Measurements from ENCODE around the gene RBM17. TPM values are rescaled to one million over a fixed set of nuclear protein-coding genes. Genes with fewer than 3 reads are reported as not detected.

The RBM17 gene
- total RNA-seq, 1 experiment from 2014 or later: 124 TPM

GRCh38 chr10:6140965-6141295 is 52.1 kb downstream of the RBM17 start:
- TF ChIP-seq, protein P1, sequence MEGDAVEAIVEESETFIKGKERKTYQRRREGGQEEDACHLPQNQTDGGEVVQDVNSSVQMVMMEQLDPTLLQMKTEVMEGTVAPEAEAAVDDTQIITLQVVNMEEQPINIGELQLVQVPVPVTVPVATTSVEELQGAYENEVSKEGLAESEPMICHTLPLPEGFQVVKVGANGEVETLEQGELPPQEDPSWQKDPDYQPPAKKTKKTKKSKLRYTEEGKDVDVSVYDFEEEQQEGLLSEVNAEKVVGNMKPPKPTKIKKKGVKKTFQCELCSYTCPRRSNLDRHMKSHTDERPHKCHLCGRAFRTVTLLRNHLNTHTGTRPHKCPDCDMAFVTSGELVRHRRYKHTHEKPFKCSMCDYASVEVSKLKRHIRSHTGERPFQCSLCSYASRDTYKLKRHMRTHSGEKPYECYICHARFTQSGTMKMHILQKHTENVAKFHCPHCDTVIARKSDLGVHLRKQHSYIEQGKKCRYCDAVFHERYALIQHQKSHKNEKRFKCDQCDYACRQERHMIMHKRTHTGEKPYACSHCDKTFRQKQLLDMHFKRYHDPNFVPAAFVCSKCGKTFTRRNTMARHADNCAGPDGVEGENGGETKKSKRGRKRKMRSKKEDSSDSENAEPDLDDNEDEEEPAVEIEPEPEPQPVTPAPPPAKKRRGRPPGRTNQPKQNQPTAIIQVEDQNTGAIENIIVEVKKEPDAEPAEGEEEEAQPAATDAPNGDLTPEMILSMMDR (conservative IDR thresholded peaks at IDR 0.05): no peak
- Histone ChIP-seq H3K79me1 (ENCODE audit: insufficient read depth, low read depth, low read length, poor library complexity, severe bottlenecking) (no peaks in the 10 kb centered on the region), H3K4ac (ENCODE audit: low read depth, low read length) (no peak overlapping the region), H3K4me1 (ENCODE audit: insufficient read depth, low read length) (peaks cover 4% of the 10 kb centered on the region; the same call in 1 of the 2 replicates), H3K14ac (ENCODE audit: insufficient read depth, low read length) (no peak overlapping the region), H3K4me2 (ENCODE audit: insufficient read depth, insufficient read length, low read length) (no peak overlapping the region), H3T11ph (ENCODE audit: low read length) (no peak overlapping the region), H2BK120ac (ENCODE audit: low read depth, low read length, poor library complexity, severe bottlenecking) (no peak overlapping the region), H3K79me2 (ENCODE audit: insufficient read depth, low read length) (no peaks in the 10 kb centered on the region), H3K9me3 (ENCODE audit: control insufficient read depth, low read depth, low read length) (no peaks in the 10 kb centered on the region), H4K5ac (ENCODE audit: insufficient read length, low read depth, low read length) (no peak overlapping the region), H2AK5ac (ENCODE audit: insufficient read length, low read length) (no peak overlapping the region), H2BK5ac (ENCODE audit: insufficient read length, low read length) (no peak overlapping the region), H2AFZ (ENCODE audit: low read length) (no peak overlapping the region), H3K27ac (ENCODE audit: insufficient read length, low read depth, low read length) (no peak overlapping the region), H2BK12ac (ENCODE audit: insufficient read length, low read depth, low read length) (no peak overlapping the region), H3K9ac (ENCODE audit: extremely low read depth, insufficient read length, low read length) (no peak overlapping the region), H3K18ac (ENCODE audit: insufficient read length, low read depth, low read length) (no peak overlapping the region), H2BK15ac (ENCODE audit: low read depth, low read length) (no peak overlapping the region), H4K91ac (ENCODE audit: insufficient read length, low read depth, low read length) (no peak overlapping the region), H3K23me2 (ENCODE audit: insufficient read length, low read depth, low read length, poor library complexity, severe bottlenecking) (peaks cover 9% of the 10 kb centered on the region), H3K56ac (ENCODE audit: insufficient read length, low read depth, low read length) (no peak overlapping the region), H4K8ac (replicated peaks; ENCODE audit: insufficient read length, low read depth, low read length) (no peak overlapping the region), H3K27me3 (ENCODE audit: insufficient read depth, low read length) (no peaks in the 10 kb centered on the region; the same call in 1 of the 2 replicates), H3K23ac (ENCODE audit: insufficient read length, low read depth, low read length) (no peak overlapping the region), H2BK20ac (ENCODE audit: low read depth, low read length, poor library complexity, severe bottlenecking) (no peak overlapping the region), H4K20me1 (ENCODE audit: control insufficient read depth, insufficient read depth, insufficient read length) (no peaks in the 10 kb centered on the region)
- H3K4me1 Mint-ChIP-seq: peaks cover 25 to 36% of the 10 kb centered on the region in 2 experiments
- no peak overlapping the region for H3K27ac Mint-ChIP-seq
- H3K4me3 Mint-ChIP-seq: no peak overlapping the region
- no peak for DNase-seq
- no CpG with 5 or more reads among the region's 8 CpGs for WGBS (ENCODE audit: extremely low coverage, insufficient read length, low lambda C conversion rate)
- no peaks in the 10 kb centered on the region for H3K36me3 Mint-ChIP-seq (ENCODE audit: insufficient read depth in 1 of 3, low read depth in 3 of 3)
- H3K9me3 Mint-ChIP-seq: peaks cover 2 to 7% of the 10 kb centered on the region in 2 experiments; a peak in 3 of 5 replicates
- peaks cover 73% of the 10 kb centered on the region for H3K27me3 Mint-ChIP-seq (ENCODE audit: low read depth)
